LNCAP (cell line): ENCODE data around the gene CD48.

Experiments
- TF ChIP-seq, protein P1 (sequence below): fragments of 450-650 bp; IDR thresholded peaks from 2 replicates; pipeline ENCODE4 v1.5.1; 2017; ENCODE audit warnings: mild to moderate bottlenecking

The CD48 gene

DNA sequence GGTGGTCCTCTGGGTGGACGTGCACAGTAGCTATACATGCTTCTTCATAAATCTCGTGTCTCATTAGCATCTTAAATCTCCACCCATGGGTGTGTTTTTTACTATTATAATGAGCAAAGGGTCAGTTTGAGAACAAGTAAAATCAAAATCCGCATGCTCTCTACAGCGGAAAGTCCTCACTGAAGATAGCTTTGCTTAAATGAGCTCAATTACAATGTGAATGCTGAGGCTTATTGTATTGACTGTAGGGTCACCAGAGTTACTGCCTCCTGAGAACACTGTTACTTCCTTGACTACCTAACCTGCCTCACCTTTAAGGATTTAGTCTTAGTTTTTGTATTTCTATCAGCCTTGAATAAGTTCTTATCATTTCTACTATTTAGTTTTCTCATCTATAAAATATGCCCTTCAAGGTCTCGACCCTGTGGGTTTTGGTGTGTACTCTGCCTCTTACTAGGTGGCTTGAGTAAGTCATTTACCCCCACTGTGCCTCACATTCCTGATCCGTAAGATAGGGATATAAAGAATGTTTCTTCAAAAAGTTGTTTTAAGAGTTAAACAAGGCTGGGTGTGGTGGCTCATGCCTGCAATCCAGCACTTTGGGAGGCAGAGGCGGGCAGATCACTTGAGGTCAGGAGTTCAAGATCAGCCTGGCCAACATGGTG, 35.3 kb upstream of the CD48 start:
- TF ChIP-seq, protein P1, sequence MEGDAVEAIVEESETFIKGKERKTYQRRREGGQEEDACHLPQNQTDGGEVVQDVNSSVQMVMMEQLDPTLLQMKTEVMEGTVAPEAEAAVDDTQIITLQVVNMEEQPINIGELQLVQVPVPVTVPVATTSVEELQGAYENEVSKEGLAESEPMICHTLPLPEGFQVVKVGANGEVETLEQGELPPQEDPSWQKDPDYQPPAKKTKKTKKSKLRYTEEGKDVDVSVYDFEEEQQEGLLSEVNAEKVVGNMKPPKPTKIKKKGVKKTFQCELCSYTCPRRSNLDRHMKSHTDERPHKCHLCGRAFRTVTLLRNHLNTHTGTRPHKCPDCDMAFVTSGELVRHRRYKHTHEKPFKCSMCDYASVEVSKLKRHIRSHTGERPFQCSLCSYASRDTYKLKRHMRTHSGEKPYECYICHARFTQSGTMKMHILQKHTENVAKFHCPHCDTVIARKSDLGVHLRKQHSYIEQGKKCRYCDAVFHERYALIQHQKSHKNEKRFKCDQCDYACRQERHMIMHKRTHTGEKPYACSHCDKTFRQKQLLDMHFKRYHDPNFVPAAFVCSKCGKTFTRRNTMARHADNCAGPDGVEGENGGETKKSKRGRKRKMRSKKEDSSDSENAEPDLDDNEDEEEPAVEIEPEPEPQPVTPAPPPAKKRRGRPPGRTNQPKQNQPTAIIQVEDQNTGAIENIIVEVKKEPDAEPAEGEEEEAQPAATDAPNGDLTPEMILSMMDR = no peak

DNA sequence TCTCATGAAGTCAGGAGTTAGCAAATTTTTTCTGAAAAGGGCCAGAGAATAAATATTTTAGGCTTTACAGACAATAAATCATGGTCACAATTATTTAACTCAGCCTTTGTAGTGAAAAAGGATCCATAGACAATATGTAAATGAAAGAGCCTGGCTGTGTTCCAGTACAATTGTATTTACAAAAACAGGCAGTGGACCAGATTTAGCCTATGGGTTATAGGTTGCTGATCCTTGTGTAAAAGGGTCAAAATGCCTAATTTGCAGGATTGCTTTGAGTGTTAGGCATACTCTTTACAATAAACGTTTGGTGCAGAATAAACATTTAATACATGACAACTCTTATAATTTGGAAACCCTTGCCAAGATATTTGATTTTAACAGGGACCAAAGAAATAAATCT, 33.9 kb upstream of the CD48 start:
- TF ChIP-seq, protein P1 = no peak

DNA sequence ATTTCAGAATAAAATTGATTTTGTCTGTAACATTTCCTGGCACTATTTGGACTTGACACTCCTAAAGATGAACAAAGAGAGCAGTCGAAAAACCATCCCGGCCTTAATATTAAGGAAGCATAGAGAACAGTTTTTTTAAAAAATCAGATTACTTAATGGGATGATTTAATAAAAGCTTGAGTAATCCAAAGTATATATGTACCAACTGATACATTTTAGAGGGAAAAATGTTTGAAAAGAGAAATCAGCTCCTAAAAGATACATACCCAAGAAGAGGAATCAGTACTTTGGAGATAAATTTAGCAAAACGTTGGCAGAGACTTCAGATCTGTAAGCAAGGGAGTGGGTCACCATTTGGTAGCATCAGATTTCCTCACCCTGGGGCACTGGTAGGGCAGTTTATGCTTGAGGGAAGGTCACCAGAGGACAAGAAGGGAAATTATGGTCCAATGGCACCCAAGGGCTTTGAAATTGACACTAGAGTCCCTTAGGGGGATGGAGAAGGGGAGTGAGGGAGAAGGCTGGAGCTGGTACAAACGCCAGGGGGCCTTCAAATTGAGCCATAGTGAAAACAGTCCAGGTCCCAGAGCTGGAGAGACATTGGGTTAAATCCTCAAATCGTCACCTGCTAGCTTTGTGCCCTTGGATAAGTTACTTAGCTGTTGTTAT, 33.4 kb upstream of the CD48 start:
- TF ChIP-seq, protein P1 = no peak

DNA sequence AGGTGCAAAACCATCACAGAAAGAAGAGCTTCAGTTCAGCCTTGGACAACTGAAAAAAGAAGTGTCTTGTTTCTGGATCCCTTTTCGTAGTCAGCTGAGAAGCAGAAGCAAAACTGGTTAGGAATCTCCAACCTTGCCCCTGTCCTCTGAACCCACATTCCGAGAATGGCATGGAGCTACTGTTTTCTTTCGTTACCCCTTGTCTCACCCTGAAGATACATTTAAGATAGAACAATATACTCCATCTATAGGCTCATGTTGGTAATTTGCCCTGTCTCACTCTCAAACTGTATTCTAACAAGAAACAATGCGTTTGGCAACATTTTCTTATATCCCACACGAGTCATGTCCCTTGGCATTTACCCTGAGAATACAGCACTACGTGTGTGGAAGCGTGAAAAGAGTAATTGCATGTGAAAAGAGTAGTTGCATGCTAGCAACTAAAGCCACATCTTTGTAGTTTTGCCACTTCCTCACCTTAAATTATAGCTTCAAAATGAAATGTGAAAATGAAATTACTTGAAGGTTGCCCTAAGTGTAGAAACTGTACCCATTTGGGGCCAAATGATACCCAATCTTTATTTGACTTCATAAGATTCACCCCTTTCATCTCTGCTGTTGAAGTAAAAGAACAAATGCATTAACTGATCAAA, 32.7 kb upstream of the CD48 start:
- TF ChIP-seq, protein P1 = no peak

DNA sequence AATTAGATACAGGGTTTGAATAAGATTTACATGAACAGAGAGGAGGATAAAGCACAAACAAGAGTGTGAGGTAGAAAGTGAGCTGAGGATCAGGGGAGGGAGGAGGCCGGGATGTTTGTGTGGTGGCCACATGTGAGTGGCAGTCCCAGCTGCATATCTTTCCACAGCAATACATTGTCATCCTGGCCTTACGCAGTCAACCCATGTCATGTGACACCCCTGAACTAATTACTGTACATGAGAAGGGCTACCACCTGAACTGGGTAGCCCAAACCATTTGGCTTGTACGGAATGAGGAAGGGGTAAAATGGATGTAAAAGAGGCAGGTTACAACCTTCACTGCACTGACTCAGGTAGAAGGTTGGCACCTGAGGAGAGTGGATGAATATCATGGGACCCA, 31.6 kb upstream of the CD48 start:
- TF ChIP-seq, protein P1 = no peak

DNA sequence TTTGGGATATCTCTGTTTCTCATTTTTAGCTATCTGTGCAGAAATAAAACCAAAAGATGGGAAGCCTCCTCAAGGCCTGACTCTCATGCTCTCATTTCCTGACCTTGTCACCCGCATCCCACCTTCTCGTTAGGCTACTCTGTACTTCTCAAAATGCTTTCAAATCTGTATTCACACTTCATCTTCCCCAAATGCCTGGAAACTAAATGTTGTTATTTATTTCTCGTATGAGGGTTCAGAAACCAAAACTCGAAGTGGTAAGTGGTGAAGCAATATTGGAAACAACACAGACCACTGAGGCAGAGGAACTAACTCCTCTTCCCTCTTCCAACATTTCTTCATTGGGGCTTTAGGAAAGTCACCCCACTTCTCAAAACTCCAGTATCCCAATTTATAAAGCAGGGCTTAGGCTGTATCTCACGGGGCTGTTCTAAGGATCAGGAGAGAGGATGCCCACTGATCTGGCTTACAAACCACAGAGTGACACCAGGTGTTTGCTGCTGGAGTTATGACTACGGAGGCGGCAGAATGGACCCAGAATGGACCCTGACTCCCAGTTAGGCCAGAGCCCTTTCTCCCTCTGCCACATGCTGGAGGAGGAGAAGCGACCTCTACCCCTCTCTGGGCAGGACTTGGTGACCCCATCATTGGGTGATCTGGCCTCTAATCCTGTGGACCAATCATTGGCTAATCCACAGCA, 31.0 kb upstream of the CD48 start:
- TF ChIP-seq, protein P1 = no peak

DNA sequence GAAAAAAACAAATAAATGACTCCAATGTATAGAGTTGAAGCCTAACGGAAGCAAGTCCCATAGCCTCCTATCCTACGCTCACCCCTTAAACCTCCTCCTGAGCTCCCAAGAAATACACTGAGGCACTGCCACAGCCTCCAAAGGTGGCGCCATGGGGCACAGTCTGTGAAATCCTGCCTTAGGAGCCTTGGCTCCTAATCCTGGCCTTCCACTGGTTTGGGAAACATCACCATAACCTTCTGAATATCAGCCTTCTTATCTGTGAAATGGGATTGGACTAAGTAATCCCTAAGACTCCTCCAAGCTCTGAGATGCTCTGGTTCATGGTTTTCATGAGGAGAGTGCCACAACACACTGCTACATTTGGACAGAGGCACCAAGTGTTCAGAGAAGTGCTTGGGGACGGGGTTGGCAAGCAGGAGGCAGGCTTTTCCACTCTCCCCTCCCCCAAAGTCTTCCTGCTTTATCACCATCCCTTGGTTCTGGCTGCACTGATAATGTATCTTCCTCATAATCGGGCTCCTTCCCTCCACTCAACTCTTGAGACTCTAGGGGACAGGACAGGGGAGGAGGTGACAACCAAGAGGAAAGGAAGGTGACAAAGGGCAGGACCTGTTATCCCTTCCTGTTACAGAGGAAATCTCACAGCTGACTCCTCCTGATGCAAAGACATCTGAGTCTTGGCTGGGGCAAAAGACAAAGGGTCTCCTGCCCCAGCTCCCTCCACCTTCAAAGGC, 30.2 kb upstream of the CD48 start:
- TF ChIP-seq, protein P1 = no peak
